Esophagus muscularis mucosa (tissue), 3 donors: ENCODE measurements around the gene PPP1R14C.

Source experiments
- POLR2A ChIP-seq: fragments of 450-650 bp; IDR thresholded peaks from one replicate; pipeline ENCODE4 v1.6.1; 2017; ENCODE audit warnings: antibody characterized with exemption, moderate library complexity, mild to moderate bottlenecking, low read depth
- POLR2AphosphoS5 ChIP-seq, 2 donors: sonication (generic); formaldehyde crosslinking; IDR thresholded peaks; one replicate each; pipeline ENCODE4 v1.6.1; 2017; ENCODE audit warnings: antibody characterized with exemption in 2 of 2
- TF ChIP-seq, protein P1 (sequence below), 3 experiments: fragments of 200-600 bp in 2 of 3; fragments of 450-650 bp in 1 of 3; sonication (generic) in 2 of 3; IDR thresholded peaks; one replicate each; pipeline ENCODE4 v1.5.1; 2017 to 2019; ENCODE audit warnings: antibody characterized with exemption in 3 of 3, mild to moderate bottlenecking in 2 of 3, moderate library complexity in 1 of 3

DNA sequence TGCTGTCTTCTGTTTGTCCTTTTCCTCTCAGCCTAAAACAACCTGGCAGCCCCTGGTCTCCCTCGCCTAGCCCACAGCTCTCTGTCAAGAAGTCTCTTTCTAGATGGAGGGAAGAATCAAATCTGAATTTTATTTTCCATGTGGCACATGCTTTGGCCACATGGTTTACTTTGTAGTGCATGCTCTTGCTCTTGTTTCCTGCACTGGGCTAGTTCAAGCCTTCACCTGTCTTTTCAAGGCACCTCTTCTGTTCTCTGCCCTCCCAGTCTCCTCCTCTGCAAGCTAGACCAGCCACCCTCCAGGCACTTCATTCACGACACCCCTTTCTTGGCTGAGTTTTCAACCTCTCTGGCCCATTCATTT lies 7.6 kb downstream of the PPP1R14C start:
- TF ChIP-seq, protein P1, sequence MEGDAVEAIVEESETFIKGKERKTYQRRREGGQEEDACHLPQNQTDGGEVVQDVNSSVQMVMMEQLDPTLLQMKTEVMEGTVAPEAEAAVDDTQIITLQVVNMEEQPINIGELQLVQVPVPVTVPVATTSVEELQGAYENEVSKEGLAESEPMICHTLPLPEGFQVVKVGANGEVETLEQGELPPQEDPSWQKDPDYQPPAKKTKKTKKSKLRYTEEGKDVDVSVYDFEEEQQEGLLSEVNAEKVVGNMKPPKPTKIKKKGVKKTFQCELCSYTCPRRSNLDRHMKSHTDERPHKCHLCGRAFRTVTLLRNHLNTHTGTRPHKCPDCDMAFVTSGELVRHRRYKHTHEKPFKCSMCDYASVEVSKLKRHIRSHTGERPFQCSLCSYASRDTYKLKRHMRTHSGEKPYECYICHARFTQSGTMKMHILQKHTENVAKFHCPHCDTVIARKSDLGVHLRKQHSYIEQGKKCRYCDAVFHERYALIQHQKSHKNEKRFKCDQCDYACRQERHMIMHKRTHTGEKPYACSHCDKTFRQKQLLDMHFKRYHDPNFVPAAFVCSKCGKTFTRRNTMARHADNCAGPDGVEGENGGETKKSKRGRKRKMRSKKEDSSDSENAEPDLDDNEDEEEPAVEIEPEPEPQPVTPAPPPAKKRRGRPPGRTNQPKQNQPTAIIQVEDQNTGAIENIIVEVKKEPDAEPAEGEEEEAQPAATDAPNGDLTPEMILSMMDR (IDR thresholded peaks at IDR 0.05), result no peak
- TF ChIP-seq POLR2AphosphoS5 (IDR thresholded peaks at IDR 0.05) (no peak), POLR2A (no peak)
